K562 (cell line): ENCODE data around the gene TXNRD3. TPM values are rescaled to one million over a fixed set of nuclear protein-coding genes. Genes with fewer than 3 reads are reported as not detected.

Experiments
- ATAC-seq: fragments of 200-7000 bp; cut with Tn5 transposase; 3 replicates; pipeline ENCODE4 v1.9.1; 2020; ENCODE audit warnings: moderate library complexity
- BruUV-seq: library from RNA; stranded (reverse); fragments of 400-500 nt; replicated peaks from 2 replicates; lab custom pipeline; 2021; lab: Mats Ljungman, UMichigan
- CTCF ChIA-PET: fragments of 300-600 bp; formaldehyde crosslinking; extraction: SDS; loops from one replicate; lab custom pipeline; 2021; ENCODE audit warnings: low intra/inter-chr PET ratio; lab: Yijun Ruan, JAX
- POLR2A ChIA-PET: fragments of 300-600, 350-650 bp; sonication (Branson Sonifier 250); formaldehyde crosslinking; extraction: SDS; loops from one replicate; lab custom pipeline; 2021; ENCODE audit warnings: antibody characterized with exemption, inconsistent platforms; lab: Yijun Ruan, JAX
- DNase-seq, 4 experiments: peaks; one replicate each; pipeline versions ENCODE4 v3.0.0 to v3.0.0-alpha.2; 2011 to 2018; ENCODE audit warnings: low spot score in 3 of 4, mixed read lengths in 3 of 4; ENCODE audit errors: extremely low read depth in 1 of 4
- FAIRE-seq: peaks from 2 replicates; lab custom pipeline; 2011; peaks lifted over from hg19 to GRCh38; lab: Jason Lieb, UNC
- H2AFZ ChIP-seq: 2 replicates; pipeline ENCODE4 v1.6.0; 2011; ENCODE audit warnings: low read depth, low read length, control low read depth, inconsistent platforms
- H3K27ac ChIP-seq: fragments of 200-600 bp; 3 replicates; pipeline ENCODE4 v1.8.0; 2011; ENCODE audit warnings: low read depth, mild to moderate bottlenecking, control low read depth, inconsistent platforms, low read length, moderate library complexity, mixed read lengths; ENCODE audit errors: extremely low read depth
- H3K27me3 ChIP-seq, 2 experiments: fragments of 300-600 bp in 1 of 2; 2 replicates in 1 of 2; 3 replicates in 1 of 2; pipeline versions ENCODE4 v1.6.0 to v1.8.0; 2011; ENCODE audit warnings: inconsistent platforms in 2 of 2, low read length in 2 of 2, mild to moderate bottlenecking in 1 of 2, mixed read lengths in 1 of 2, moderate library complexity in 1 of 2; ENCODE audit not compliant: control insufficient read depth in 2 of 2, insufficient read depth in 2 of 2
- H3K36me3 ChIP-seq: fragments of 300-600 bp; 3 replicates; pipeline ENCODE4 v1.8.0; 2011; ENCODE audit warnings: mild to moderate bottlenecking, low read length, inconsistent platforms; ENCODE audit not compliant: control insufficient read depth, insufficient read depth
- H3K4me1 ChIP-seq, 2 experiments: fragments of 200-600 bp in 1 of 2; replicated peaks in 1 of 2; 2 replicates in 1 of 2; 3 replicates in 1 of 2; pipeline versions ENCODE4 v1.5.1 to v1.8.0; 2011; ENCODE audit warnings: inconsistent platforms in 2 of 2, low read length in 2 of 2, mild to moderate bottlenecking in 1 of 2, mixed read lengths in 1 of 2, moderate library complexity in 1 of 2; ENCODE audit not compliant: control insufficient read depth in 2 of 2, insufficient read depth in 2 of 2
- H3K4me2 ChIP-seq: 2 replicates; pipeline ENCODE4 v1.6.1; 2011; ENCODE audit warnings: low read length, control low read depth, inconsistent platforms, mixed read lengths; ENCODE audit not compliant: insufficient read depth
- H3K4me3 ChIP-seq: fragments of 200-600 bp; sonication (generic), shearing (Covaris generic); 2 replicates; pipeline ENCODE4 v1.5.1; 2016; ENCODE audit warnings: control low read depth, inconsistent platforms
- H3K79me2 ChIP-seq: fragments of 200-600 bp; 3 replicates; pipeline ENCODE4 v1.8.0; 2011; ENCODE audit warnings: low read length, inconsistent platforms; ENCODE audit not compliant: control insufficient read depth, insufficient read depth
- H3K9ac ChIP-seq, 2 experiments: 2 replicates each; pipeline versions ENCODE4 v1.6.0 to v1.6.1; 2011; ENCODE audit warnings: low read depth in 2 of 2, low read length in 2 of 2, control low read depth in 1 of 2, inconsistent platforms in 1 of 2, mild to moderate bottlenecking in 1 of 2, mixed read lengths in 1 of 2; ENCODE audit not compliant: insufficient read depth in 1 of 2
- H3K9me1 ChIP-seq: one replicate; pipeline ENCODE4 v1.6.0; 2011; ENCODE audit warnings: inconsistent platforms, mild to moderate bottlenecking, low read length, moderate library complexity; ENCODE audit not compliant: control insufficient read depth, insufficient read depth
- H3K9me3 ChIP-seq: replicated peaks from 2 replicates; pipeline ENCODE4 v1.5.1; 2011; ENCODE audit warnings: low read depth, low read length, inconsistent platforms; ENCODE audit not compliant: control insufficient read depth, insufficient read depth
- H4K20me1 ChIP-seq: replicated peaks from 2 replicates; pipeline ENCODE4 v1.6.1; 2011; ENCODE audit warnings: low read length, inconsistent platforms, mixed read lengths; ENCODE audit not compliant: control insufficient read depth, insufficient read depth
- ID3 ChIP-seq, 2 experiments: fragments of 250-450 bp in 1 of 2; fragments of 450-650 bp in 1 of 2; sonication (Bioruptor Pico) in 1 of 2; IDR thresholded peaks; 2 replicates each; pipeline versions ENCODE4 v1.6.1 to v1.8.0; 2016 to 2021; ENCODE audit warnings: mild to moderate bottlenecking in 2 of 2, moderate library complexity in 2 of 2, missing compliant biosample characterization in 1 of 2, missing genetic modification characterization in 1 of 2
- STAG1 ChIP-seq: sonication (generic); formaldehyde crosslinking; IDR thresholded peaks from 2 replicates; pipeline ENCODE4 v1.5.0; 2020; ENCODE audit warnings: missing genetic modification reagents, borderline replicate concordance
- ZBTB33 ChIP-seq: sonication (generic); formaldehyde crosslinking; IDR thresholded peaks from 2 replicates; pipeline ENCODE4 v1.8.1; 2023; ENCODE audit warnings: mild to moderate bottlenecking, missing genetic modification reagents
- WGBS: fragments of 100-300 bp; shearing (Covaris generic); methylation state at CpG from one replicate; pipeline ENCODE4 v1.1.6; 2016; ENCODE audit warnings: low coverage, mixed read lengths; ENCODE audit not compliant: insufficient coverage; ENCODE audit errors: missing lambda C conversion rate; 5-methylcytosine and 5-hydroxymethylcytosine counted together
- in situ Hi-C: fragments of 300-500 bp; cut with MboI; formaldehyde crosslinking; loops from 4 replicates; pipeline ENCODE4 v1.15.0; 2018; ENCODE audit warnings: inconsistent platforms, mixed read lengths
- intact Hi-C: fragments of 100-400 bp; cut with micrococcal nuclease; formaldehyde crosslinking; loops from 2 replicates; pipeline ENCODE4 v1.14.2; 2022
- polyA plus RNA-seq, 8 experiments: library from polyadenylated mRNA; depleted of rRNA in 4 of 8; stranded (reverse) in 5 of 8; unstranded in 3 of 8; fragments of >200 nt; fragmentation: Nextera tagmentation in 2 of 8; fragmentation: Illumina TruSeq in 1 of 8; extraction: Ambion mirVana in 2 of 8; extraction: Trizol in 1 of 8; gene quantifications; 2 replicates each; pipeline versions ENCODE4 v1.2.1 to v1.2.3, GENCODE V29; 2011 to 2014; ENCODE audit warnings: inconsistent platforms in 1 of 8, missing spikeins in 1 of 8
- total RNA-seq, 7 experiments: library from RNA; depleted of rRNA in 6 of 7; stranded (reverse); fragments of >200 nt in 6 of 7; fragmentation: Illumina TruSeq in 2 of 7; extraction: Trizol in 2 of 7; gene quantifications; 2 replicates each; pipeline versions ENCODE4 v1.2.1 to v1.2.3, GENCODE V29; 2011 to 2021; ENCODE audit warnings: low replicate concordance in 1 of 7

Gene TXNRD3
- total and polyA plus RNA-seq, 9 of the 15 experiments (the other 6 are each of a cell fraction or from before 2014, with no cell fraction given), result 0.96 to 2.3 (median 1.7) TPM

DNA sequence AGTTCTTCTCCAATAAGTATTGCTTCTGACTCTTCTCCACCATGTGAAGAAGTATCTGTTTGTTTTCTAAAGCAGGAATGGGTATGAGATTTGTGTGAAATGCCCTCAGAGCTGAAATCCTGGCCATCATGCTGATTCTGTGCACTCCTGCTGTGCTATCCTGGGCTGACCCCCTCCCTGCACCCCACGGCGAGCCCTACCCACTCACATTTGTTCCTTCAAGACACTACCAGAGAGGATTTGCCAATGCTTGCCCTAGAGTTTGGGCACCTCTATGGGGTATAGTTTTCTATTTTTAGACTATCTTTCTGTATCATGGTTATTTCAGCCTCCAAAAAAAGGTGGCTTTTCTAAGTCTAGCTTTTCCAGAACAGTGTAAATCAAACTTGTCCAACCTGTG, 18.5 kb downstream of the TXNRD3 start (continued):
- TF ChIP-seq ZBTB33 (no peak), STAG1 (CRISPR knock-in tag) (no peak)

- Histone ChIP-seq H3K4me3 (no peak overlapping the region), H3K9me3 (no peaks in the 10 kb centered on the region), H3K9ac (no peak overlapping the region), H3K27me3 (no peaks in the 10 kb centered on the region), H3K79me2 (no peaks in the 10 kb centered on the region), H3K4me1 (peaks cover 0 to 5% of the 10 kb centered on the region in 2 experiments; a peak in 2 of 5 replicates), H3K4me2 (no peak overlapping the region), H2AFZ (no peak overlapping the region), H3K9me1 (no peaks in the 10 kb centered on the region), H3K27ac (no peak overlapping the region), H3K36me3 (no peaks in the 10 kb centered on the region), H4K20me1 (no peaks in the 10 kb centered on the region)
- POLR2A ChIA-PET, result interaction anchor here (0.6 to 0.9 kb wide), 2 partner anchors 13 to 24 kb away, joined by 3 to 5 read pairs; no protein-coding TSS in a partner anchor
- no TSS peak for BruUV-seq
- CTCF ChIA-PET, result no interaction called here
- intact Hi-C loops (no loop called here), in situ Hi-C loops (no loop called here)
- ATAC-seq, result no peak
- no peak for TF ChIP-seq ID3 (CRISPR knock-in tag; IDR thresholded peaks at IDR 0.05)
- TF ChIP-seq ID3 (tag; IDR thresholded peaks at IDR 0.05), result no peak
- FAIRE-seq, result no peak
- WGBS, result 7% methylated on average over 5 of the region's 5 CpGs
- no peak for DNase-seq
These were observed 20.1 kb downstream of the TXNRD3 start for GRCh38 chr3:126634803-126635202.
